Measurements from ENCODE around the gene PXN.
"Not testable (repeated sequence)": the region's sequence is repeated elsewhere in the genome, so short reads cannot be mapped to it uniquely, and the experiment has no call there.

PXN gene

GRCh38 chr12:120209851-120210250, 55.7 kb downstream of the PXN start:
- no peak for DNase-seq (ENCODE audit: low read depth)

- DNase-seq (ENCODE audit: low read depth) = no peak
Measured at GRCh38 chr12:120207227-120207626, 58.3 kb downstream of the PXN start.

- not testable (repeated sequence) for DNase-seq (ENCODE audit: low read depth)
Measured at GRCh38 chr12:120206781-120207180, 58.7 kb downstream of the PXN start.

GRCh38 chr12:120206228-120206627, 59.3 kb downstream of the PXN start:
- DNase-seq (ENCODE audit: low read depth) = no peak

- no peak for DNase-seq (ENCODE audit: low read depth)
Measured at GRCh38 chr12:120204171-120204570, 61.4 kb downstream of the PXN start.

GRCh38 chr12:120200364-120200800, 65.1 kb downstream of the PXN start:
- DNase-seq (ENCODE audit: low read depth) = no peak

GRCh38 chr12:120199595-120200306, 65.8 kb downstream of the PXN start:
- DNase-seq (ENCODE audit: low read depth) = peak; percentile 93

GRCh38 chr12:120199025-120199424, 66.5 kb downstream of the PXN start:
- DNase-seq (ENCODE audit: low read depth) = no peak

- DNase-seq (ENCODE audit: low read depth) = no peak
Measured at GRCh38 chr12:120197542-120197887, 68.0 kb downstream of the PXN start.

GRCh38 chr12:120196817-120197541, 68.6 kb downstream of the PXN start:
- not testable (repeated sequence) for DNase-seq (ENCODE audit: low read depth)

- DNase-seq (ENCODE audit: low read depth) = no peak
Measured at GRCh38 chr12:120196363-120196762, 69.2 kb downstream of the PXN start.

- DNase-seq (ENCODE audit: low read depth) = no peak
Measured at GRCh38 chr12:120194534-120195395, 70.8 kb downstream of the PXN start, which contains the start of gene GCN1. TSS of gene GCN1 (minus strand) at chr12:120194715. CDS start at chr12:120194697, 18 bp downstream.

- DNase-seq (ENCODE audit: low read depth) = no peak
Measured at GRCh38 chr12:120194226-120194533, 71.3 kb downstream of the PXN start.

- not testable (repeated sequence) for DNase-seq (ENCODE audit: low read depth)
Measured at GRCh38 chr12:120193286-120193685, 72.2 kb downstream of the PXN start.

- DNase-seq (ENCODE audit: low read depth) = no peak
Measured at GRCh38 chr12:120190985-120191480, 74.5 kb downstream of the PXN start.

- no peak for DNase-seq (ENCODE audit: low read depth)
Measured at GRCh38 chr12:120190386-120190785, 75.1 kb downstream of the PXN start.

GRCh38 chr12:120186654-120187053, 78.9 kb downstream of the PXN start:
- no peak for DNase-seq (ENCODE audit: low read depth)

- DNase-seq (ENCODE audit: low read depth) = no peak
Measured at GRCh38 chr12:120183211-120183631, 82.3 kb downstream of the PXN start.

- no peak for DNase-seq (ENCODE audit: low read depth)
Measured at GRCh38 chr12:120181991-120182631, 83.4 kb downstream of the PXN start.

- DNase-seq (ENCODE audit: low read depth) = no peak
Measured at GRCh38 chr12:120180975-120181374, 84.6 kb downstream of the PXN start.

GRCh38 chr12:120175537-120175936, 90.0 kb downstream of the PXN start:
- DNase-seq (ENCODE audit: low read depth) = no peak

GRCh38 chr12:120175062-120175461, 90.5 kb downstream of the PXN start:
- DNase-seq (ENCODE audit: low read depth) = no peak

Data from GM04503 (cell line).